GM10847 (cell line): ENCODE data around the gene PRRT2.
A peak's percentile ranks its signal among the peaks of the same experiment; 100 is the strongest.

Source experiments
- POLR2A ChIP-seq: IDR thresholded peaks from 2 replicates; pipeline ENCODE4 v1.6.1; 2011; ENCODE audit not compliant: insufficient read length; ENCODE audit errors: extremely low read depth

Gene PRRT2

GRCh38 chr16:29820271-29820701, 8.3 kb downstream of the PRRT2 start, which contains the start of gene MVP:
Gene MVP (plus strand): TSS chr16:29820462. CDS start chr16:29830550, 10,088 bp downstream.
- no peak for TF ChIP-seq POLR2A

- TF ChIP-seq POLR2A, result peak; percentile 49
Measured at GRCh38 chr16:29820730-29821642, 9.0 kb downstream of the PRRT2 start.

GRCh38 chr16:29821643-29822115, 9.7 kb downstream of the PRRT2 start:
- no peak for TF ChIP-seq POLR2A

- no peak for TF ChIP-seq POLR2A
Measured at GRCh38 chr16:29824589-29825144, 12.7 kb downstream of the PRRT2 start.

GRCh38 chr16:29825145-29826044, 13.4 kb downstream of the PRRT2 start:
- no peak for TF ChIP-seq POLR2A

- TF ChIP-seq POLR2A, result no peak
Measured at GRCh38 chr16:29826342-29826695, 14.3 kb downstream of the PRRT2 start.

GRCh38 chr16:29830774-29831173, 18.8 kb downstream of the PRRT2 start:
- TF ChIP-seq POLR2A, result no peak

- TF ChIP-seq POLR2A, result no peak
Measured at GRCh38 chr16:29831490-29831889, 19.5 kb downstream of the PRRT2 start.

GRCh38 chr16:29834079-29834478, 22.1 kb downstream of the PRRT2 start:
- TF ChIP-seq POLR2A, result no peak

GRCh38 chr16:29835926-29836325, 23.9 kb downstream of the PRRT2 start:
- TF ChIP-seq POLR2A, result no peak

GRCh38 chr16:29836623-29837022, 24.6 kb downstream of the PRRT2 start:
- TF ChIP-seq POLR2A, result no peak

- no peak for TF ChIP-seq POLR2A
Measured at GRCh38 chr16:29837841-29838240, 25.8 kb downstream of the PRRT2 start.

GRCh38 chr16:29839822-29840221, 27.8 kb downstream of the PRRT2 start:
- TF ChIP-seq POLR2A, result no peak

- TF ChIP-seq POLR2A, result no peak
Measured at GRCh38 chr16:29840240-29840639, 28.2 kb downstream of the PRRT2 start.

- TF ChIP-seq POLR2A, result no peak
Measured at GRCh38 chr16:29841631-29842030, 29.6 kb downstream of the PRRT2 start.
